ENCODE data around the gene GPR4.

- TF ChIP-seq ZNF565 (CRISPR knock-in tag; conservative IDR thresholded peaks at IDR 0.05; ENCODE audit: low read depth) (no peak), ESRRG (CRISPR knock-in tag; IDR thresholded peaks at IDR 0.05) (no peak), TCF4 (CRISPR knock-in tag; IDR thresholded peaks at IDR 0.05; ENCODE audit: borderline replicate concordance) (no peak), RARB (CRISPR knock-in tag; IDR thresholded peaks at IDR 0.05) (no peak), GLIS3 (CRISPR knock-in tag; IDR thresholded peaks at IDR 0.05) (no peak), ZFP30 (CRISPR knock-in tag; IDR thresholded peaks at IDR 0.05) (no peak), POU6F1 (CRISPR knock-in tag; IDR thresholded peaks at IDR 0.05; ENCODE audit: borderline replicate concordance, low read depth) (no peak)
Observed at GRCh38 chr19:45564131-45564780, 37.8 kb downstream of the GPR4 start.

All from SK-N-SH treated with all-trans-retinoic acid at 6 μM for 48 hours (cell line).